Measurements from ENCODE around the gene ACTN4.

Gene ACTN4

DNA sequence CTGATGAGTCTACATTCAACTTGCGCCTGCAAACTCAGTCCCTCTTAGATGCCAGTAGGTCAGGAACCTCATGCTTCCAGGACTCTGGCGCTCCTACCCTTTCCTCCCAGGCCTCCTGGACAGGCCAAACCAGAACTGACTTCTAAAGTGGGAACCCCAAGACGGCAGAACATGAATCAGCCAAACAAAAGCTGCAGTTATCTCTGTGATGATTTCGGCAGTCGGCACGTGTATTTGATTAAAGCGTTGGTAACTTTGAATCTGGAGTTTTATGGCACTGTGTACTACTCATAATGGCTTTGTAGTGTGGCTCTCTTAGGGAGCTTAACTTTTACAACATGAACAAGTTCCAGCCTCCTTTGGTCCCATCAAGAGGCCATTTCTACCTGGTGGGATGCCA is 13.7 kb downstream of the ACTN4 start:
- no peak for DNase-seq (ENCODE audit: low read depth, low spot score)

DNA sequence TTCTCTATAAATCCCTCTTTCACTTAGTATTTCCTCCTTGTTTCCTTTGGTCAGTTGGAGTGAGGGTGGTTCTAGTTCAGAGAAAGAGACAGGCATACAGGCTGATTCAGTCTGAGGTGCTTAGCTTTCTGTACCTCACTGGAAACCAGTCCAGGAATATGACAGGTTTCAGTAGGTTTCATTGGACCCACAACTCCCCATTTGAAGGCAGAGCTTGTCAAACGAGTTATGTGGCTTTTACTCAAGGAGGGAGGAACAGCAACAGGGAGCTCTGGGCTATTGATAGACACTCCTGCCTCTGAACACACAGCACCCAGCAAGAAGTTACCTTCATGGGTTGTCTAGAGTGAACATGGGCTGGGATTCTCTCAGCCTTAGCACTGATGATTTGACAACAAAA is 14.5 kb downstream of the ACTN4 start:
- no peak for DNase-seq (ENCODE audit: low read depth, low spot score)

DNA sequence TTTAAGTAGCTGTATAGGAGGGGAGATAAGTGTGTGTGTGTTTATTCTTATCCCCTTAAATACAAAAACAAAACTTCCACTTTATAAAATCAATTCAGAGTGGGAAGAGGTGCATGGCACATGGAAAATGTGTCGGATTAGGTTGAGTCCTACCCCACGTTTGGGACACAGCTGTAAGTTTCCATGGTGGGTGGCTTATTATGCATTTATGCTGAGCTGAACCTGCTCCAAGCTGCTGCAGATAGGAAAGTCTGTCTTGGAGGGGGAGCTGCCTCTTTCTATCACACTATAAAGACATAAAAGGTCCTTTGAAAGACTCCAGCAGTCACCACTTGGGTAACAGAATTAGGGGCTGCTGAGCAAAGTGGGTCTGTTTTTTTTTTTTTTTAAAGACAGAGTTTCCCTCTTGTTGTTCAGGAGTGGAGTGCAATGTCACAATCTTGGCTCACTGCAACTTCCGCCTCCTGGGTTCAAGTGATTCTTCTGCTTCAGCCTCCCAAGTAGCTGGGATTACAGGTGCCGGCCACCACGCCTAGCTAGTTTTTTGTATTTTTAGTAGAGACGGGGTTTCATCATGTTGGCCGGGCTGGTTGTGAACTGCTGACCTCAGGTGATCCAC is 15.2 kb downstream of the ACTN4 start:
- no peak for DNase-seq (ENCODE audit: low read depth, low spot score)

- no peak for DNase-seq (ENCODE audit: low read depth, low spot score)
These were observed 15.8 kb downstream of the ACTN4 start for GRCh38 chr19:38663156-38663651.

DNA sequence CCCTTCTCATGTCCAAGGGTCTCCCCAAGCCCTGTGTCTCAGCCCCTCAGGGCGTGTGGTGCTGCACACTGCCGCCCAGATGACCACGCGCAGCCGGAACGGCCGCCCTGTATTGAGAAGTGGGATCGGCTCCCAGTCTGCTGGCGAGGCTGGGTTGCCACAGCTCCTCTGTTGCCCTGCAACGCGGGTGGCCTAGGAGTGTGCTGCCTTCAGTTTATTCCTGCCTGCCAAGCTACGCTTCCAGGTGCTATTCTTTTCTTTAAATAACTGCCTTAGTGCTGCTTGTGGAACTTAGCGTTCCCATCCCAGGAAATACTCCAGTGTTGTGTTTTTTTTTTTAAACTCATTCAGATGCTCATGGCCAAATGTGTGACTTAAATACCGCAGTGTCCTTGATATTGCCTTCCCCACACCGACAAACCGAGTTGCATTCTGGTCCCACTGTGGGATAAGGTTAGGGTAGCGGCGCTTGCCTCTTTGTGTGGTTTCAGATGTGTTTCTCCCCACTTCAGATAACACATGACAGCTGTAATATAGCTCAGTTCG is 16.6 kb downstream of the ACTN4 start:
- DNase-seq (ENCODE audit: low read depth, low spot score), result no peak

- DNase-seq (ENCODE audit: low read depth, low spot score), result no peak
These were observed 17.2 kb downstream of the ACTN4 start for GRCh38 chr19:38664503-38665211.

DNA sequence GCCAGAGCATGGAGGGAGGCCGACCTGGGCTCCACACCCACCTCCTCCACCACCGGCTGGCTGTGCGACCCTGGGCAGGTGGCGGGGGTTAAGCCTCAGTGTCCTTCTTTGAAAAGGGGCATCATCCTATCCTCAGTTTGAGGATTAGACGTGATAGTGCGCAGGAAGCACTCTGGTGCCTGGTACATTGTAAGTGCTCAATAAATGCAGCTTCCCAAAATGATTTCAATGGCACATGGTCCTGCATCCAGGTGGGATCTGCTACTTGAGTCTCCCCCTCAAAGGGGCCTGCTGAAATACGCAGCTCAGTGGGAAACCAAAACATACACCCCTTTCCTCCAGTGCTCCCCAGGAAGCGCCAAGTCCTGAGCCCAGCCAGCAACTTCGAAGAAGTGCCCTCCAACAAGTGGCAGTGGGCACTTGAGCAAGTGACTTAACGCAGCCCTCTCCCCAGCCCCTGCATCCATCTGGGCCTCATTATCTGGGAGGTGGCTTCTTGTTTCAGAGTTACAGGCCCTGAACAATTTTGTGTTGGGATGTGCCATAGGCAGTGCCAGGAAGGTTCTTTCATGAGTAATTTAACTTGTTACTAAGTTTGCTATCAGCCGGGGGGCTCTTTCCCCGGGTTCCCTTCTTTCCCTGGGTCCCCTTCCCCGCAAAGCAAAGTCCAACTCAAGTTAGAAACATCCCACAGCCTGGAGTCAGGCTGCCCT is 17.9 kb downstream of the ACTN4 start:
- DNase-seq (ENCODE audit: low read depth, low spot score), result no peak

GRCh38 chr19:38665950-38666662 is 18.7 kb downstream of the ACTN4 start:
- DNase-seq (ENCODE audit: low read depth, low spot score), result no peak

GRCh38 chr19:38666663-38667511 is 19.4 kb downstream of the ACTN4 start:
- no peak for DNase-seq (ENCODE audit: low read depth, low spot score)

GRCh38 chr19:38667661-38668171 is 20.3 kb downstream of the ACTN4 start:
- DNase-seq (ENCODE audit: low read depth, low spot score), result no peak

- DNase-seq (ENCODE audit: low read depth, low spot score), result no peak
These were observed 22.1 kb downstream of the ACTN4 start for GRCh38 chr19:38669552-38669951.

DNA sequence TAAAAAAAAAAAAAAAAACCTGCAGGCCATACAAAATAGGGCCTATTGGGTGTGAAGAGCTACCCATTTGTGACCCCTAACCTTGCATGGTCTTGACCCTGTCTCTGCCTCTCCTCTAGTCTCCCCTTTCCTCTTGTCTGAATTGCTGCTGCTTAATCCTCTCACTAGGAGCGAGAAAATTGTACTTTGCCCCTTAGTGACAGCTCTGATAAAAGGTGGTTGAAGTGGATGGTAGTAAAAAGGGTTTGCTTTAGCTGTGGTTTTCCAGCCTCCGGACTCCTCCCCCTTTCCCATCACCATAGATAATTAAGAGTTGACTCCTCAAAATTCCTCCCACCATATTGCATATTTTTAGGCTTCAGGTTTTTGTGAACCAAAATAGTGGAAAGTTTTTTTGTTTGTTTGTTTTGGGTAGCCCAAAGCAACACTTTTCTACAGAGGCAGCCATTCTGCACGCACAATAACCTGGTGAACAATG is 23.5 kb downstream of the ACTN4 start:
- no peak for DNase-seq (ENCODE audit: low read depth, low spot score)

DNA sequence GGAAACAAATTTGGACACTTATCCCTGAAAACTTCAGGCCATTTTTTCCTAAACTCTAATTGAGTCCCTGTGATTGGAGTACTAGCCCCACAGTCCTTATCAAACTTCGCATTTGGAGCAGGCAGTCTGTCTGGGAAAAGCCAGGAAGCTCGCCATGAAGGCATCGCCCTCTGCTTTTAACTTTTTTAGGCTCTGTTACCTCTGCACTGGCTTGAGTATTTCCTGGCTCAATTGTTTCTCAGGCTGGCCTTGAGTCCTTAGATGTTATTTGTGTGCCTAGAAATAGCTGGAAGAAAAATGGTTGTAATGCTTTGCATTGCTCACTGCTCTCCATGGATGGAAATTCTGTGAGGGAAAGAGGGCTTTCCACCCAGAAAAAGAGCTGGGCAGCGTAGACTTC is 24.2 kb downstream of the ACTN4 start:
- DNase-seq (ENCODE audit: low read depth, low spot score), result no peak

GRCh38 chr19:38673030-38673429 is 25.6 kb downstream of the ACTN4 start:
- DNase-seq (ENCODE audit: low read depth, low spot score), result no peak

DNA sequence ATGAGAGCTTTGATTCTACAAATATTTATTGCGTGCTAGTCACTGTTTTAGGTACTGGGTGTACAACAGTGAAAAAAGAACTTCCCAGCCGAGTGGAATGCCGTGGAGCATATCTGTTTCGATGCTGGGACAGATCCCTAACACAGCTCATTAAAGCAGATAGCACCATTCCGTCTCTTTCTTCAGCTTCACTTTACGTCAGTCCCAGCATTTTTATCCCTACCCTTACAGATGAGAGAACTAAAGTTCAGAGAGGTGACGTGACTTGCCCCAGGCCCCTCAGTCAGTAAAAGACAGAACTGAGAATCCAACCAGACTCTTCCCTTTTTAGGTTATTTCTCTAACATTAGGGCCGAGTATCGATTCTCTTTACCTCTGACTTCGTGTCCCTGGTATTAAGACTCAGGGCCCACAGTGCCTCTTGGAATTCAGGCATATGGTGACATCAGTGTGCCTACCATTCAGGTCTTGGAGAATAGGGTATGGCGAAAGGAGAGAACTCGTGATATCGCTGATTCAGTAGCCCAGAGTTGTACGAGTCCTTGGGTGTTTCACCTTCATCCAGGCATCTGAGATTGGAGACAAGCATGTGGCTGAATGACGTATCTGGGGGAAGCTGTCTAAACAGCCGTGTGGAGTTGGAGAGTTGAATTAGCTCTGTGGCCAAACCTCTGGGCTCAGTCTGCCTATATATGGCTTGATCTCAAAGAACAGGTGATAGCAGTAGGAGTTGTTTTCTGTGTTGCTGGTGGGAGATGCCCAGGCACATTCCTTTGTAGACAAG is 27.1 kb downstream of the ACTN4 start:
- DNase-seq (ENCODE audit: low read depth, low spot score), result no peak

GRCh38 chr19:38675611-38676010 is 28.2 kb downstream of the ACTN4 start:
- DNase-seq (ENCODE audit: low read depth, low spot score), result no peak

DNA sequence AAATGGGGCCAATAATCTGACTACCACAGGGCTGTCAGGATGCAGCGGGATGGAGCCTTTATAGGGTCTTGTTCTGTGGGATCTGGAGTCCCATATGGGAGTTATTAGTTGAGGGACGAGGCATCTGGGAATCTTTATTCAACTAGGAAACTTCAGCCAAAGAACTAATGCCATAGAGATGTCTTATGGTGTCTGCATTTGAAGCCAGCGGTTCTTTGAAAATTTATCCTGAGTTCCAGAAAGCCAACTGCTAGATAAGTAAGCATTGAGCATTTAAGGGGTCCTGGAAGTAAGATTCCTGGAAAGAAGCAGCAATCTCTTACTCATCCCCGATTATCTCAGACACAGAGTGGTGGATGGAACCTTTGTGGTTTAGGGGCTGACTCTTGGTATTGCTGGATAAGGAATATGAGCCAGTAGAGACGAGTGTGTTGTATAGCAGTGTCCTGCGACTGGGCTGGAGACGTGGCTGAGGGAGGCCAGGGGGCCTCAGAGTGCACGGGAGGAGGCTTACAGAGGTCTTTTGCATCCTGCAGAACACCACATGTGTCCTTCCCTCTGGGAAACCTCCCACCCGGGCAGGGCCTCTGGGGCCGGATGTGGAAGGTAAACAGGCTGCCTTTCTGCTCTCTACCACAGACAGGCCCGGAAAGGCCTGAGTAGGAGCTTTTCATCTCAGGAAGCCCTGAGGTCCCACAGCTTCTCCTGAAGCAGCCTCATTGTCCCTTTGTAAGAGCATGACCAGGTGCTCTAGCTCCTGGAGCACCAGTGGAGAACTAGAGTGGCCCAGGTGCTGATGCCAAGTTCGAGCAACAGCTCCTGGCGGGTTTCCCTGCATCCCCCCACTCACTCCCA is 28.8 kb downstream of the ACTN4 start:
- DNase-seq (ENCODE audit: low read depth, low spot score), result no peak

DNA sequence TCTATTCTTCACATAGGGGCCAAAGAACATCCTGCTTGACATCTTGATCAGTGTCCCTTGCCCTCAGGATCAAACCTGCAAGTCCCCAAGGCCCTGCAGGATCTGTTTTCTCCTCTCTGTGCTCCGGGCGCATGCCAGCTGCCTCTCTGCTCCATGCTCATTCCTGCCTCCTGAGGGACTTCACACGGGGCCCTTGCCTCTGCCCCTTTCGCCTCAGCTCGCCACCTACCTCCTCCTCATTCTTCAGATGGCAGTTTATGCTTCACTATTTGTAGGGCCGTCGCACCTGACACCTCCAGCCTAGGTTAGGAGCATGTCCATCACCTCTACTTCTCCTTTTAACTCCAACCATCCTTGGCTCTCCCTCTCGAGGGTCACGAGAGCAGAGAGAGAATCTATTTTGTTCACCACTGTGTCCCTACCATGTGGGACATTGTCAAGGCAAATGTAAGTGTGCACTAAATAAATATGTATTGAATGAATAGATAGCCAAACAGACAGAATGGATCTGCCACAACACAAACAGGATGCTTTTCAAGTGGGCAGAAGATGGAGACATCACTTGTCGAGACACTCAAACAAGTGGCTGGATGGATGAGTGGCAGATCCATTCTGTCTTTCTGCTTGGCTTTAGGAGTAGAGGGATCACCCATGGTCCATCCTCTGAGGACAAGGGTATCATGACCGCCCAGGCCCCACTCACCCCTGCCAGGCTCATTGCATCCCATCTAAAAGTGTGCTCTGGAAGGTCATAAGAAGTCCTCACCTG is 29.6 kb downstream of the ACTN4 start:
- DNase-seq (ENCODE audit: low read depth, low spot score), result no peak
